Measurements from ENCODE around the gene RWDD3.

RWDD3 gene, protein sequence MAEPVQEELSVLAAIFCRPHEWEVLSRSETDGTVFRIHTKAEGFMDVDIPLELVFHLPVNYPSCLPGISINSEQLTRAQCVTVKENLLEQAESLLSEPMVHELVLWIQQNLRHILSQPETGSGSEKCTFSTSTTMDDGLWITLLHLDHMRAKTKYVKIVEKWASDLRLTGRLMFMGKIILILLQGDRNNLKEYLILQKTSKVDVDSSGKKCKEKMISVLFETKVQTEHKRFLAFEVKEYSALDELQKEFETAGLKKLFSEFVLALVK

DNA sequence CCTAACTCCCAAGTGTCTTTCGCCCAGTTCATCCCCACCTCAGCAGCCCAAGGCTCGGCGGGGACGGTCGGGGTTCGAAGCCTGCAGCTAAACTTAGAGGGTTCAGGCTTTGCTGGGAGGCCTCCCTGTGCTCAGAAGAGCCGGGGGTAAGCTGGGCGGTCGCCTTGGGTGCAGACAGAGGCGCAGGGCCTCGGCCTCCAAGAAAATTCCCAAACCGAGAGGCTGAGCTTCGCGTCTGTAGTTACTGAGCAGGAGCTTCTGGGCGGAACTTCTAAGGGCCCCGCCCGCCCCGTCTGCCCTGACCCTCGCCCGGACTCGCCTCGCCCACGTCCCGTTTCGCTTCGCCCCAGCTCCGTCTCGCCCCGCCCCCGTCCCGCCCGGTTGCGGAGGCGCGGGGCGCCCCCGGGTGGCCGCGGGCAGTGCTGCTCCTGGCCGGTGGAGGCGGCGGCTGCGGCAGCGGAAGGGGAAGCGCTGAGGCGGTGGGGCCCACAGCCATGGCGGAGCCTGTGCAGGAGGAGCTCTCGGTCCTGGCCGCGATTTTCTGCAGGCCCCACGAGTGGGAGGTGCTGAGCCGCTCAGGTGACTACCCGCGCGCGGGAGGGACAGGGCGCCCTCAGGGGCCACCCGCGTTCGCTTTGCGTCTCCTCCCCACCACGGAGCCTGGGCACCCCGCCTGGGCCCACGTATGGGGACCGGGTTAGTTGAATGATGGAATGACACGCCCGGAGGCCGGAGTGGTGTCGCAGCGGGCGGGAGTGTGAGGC lies at the start of gene RWDD3:
Gene RWDD3, plus strand, starts transcription at position 474 of the 764 bp plus-strand sequence. Its CDS starts 21 bp downstream, at position 495.
- DNase-seq, result peak; percentile 83 to 92 (median 88)

DNA sequence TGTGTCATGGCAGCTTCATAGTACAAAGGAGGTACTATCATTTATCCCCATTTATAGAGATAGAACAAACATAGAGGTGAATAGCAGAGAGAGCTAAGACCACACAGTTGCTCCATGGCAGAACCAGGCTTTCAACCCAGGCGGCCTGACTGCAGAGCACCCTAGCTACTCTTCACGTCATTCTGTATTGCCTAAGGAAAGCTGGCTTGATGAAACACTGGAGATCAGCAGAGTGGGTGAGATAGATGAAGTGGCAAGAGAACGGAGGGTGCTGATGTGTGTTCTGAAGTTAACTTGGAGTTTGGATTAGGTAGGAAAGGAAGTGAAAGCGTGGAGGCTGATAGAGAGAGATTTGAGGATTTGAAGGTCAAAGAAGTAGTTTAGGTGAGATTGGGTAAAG lies 47.9 kb upstream of the RWDD3 start:
- no peak for DNase-seq

DNA sequence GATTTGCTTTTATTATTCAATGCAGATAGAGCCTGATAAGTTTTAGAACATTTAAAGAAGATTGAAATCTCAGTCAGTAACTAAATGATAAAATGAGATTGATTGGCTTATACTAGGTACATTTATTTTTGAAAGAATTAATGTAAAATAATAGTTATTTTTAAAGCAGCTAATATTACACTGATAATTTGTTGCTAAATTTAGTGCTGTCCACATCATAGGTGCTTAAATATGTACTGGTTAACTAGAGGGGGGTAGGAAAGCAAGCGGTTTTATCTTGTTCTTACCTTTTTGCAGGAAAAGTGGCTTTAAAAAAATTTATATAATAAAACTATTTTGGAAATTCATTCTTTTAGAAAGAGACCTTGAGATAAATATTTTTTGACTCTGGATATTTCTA lies 40.4 kb upstream of the RWDD3 start:
- DNase-seq, result no peak

DNA sequence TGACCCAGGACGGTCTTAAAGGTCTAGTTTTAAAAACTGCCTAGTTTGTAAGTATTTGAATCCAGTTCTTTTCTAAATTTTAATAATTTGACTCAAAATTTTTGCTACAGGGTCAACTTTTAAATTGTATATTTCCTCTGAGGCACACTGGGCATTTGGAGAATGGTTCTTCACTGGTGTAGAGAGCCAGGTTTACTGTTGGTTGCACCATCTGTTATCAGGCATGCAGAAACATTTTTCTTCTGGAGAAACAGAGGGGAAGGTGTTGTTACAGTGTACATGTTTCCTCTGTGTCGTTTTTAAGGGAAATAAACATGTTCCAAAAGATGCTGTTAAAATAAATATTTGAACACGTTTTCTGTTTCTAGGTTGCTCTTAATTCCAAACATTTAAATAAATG lies 39.0 kb upstream of the RWDD3 start:
- no peak for DNase-seq

DNA sequence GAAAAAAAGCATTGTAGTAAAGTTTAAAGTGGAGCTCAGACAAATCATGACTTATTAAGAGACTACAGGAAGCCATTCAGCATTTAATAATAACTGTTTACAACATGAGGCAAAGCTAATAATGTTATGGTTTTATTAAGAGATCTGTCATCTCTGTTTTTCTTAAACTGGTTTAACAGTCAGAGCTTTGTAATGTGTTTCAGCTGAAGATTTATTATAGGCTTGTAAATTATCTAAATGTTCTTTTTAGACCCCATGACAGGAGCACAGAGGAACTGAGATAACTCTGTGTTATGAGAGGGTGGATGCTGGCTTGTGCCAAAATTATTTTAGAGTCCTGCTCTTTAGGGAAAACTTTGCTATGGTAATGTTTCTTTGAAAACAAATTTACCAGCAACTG lies 38.0 kb upstream of the RWDD3 start:
- DNase-seq, result no peak

DNA sequence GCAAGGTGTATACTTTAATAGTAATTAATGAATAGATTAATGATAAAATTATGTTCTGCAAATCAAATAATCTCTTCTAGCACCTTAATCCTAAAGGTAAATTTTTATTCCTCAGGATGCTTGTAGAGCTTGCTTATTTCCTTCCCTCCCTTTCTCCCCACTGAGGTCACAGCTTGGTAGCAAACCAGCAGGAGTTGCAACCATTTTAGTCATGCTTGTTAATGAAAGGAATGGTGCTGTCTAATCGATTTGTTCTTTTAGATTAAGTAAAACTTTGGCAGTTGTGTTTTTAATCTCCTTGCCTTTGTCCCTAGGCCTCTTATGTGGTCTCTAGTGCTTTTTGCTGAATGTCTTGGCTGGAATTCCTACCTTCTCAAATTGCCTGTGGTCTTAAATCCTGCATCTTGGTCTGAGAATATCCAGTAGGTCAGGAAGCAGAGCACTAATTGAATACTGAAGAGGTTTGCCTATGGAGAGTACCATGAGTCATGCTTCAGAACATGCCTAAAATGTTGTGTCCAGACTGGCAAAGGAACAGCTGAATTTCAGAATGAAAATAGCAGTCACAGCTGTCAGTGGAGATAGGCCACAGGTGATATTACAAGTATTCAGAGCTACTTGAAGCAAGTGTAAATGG lies 36.3 kb upstream of the RWDD3 start:
- DNase-seq, result no peak

DNA sequence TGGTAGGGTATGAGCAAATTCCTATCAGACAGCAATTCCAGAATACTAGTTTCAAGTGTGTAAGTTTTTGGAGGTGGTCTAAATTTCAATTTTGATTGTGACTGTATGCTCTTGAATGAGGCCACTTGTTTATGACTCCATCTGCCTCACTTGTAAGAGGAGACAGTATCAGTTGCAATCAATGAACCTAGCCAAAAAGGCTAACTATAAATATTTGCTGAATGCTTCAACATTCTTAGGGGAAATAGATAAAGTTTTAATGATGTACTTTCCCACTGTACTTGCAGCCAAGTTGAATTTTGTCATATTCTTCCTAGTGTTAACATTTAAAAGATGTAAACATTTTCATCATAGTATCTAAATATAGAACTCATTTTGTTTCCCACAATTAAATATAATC lies 32.1 kb upstream of the RWDD3 start:
- no peak for DNase-seq

DNA sequence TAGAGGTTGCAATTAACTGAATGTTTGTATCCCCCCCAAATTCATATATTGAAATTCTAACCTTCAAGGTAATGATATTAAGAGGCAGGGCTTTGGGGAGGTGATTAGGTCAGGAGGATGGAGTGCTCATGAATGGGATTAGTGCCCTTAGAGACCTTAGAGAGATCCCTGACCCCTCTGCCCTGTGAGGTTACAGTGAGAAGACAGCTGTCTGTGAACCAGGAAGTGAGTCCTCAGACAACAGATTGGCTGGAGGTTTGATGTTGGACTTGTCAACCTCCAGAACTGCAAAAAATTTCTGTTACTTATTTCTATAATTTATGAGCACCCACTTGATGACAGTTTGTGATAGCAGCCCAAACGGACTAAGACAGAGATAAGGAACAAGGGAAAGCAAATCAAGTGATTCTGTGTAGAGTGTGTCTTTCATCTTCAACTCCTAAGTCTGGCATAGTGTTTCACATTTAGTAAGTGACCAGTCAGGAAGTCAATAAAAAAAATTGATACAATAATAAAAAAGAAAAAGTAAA lies 30.0 kb upstream of the RWDD3 start:
- no peak for DNase-seq

DNA sequence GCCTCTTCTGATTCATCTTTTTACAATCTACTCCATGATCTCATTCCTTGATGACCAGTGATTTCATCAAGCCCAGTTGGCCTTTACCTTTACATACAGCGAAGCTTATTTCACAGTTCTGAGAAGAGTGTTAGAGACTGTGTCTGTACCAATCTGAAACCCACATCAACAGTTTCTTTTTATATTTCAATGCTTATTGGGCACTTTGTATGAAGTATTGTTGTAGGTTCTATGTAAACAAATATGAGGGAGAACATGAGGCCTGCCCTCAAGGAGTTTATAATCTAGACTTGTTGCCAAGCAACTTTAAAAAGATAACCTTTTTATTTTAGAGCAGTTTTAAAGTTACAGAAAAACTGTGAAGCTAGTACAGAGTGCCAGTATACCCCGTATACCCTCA lies 27.5 kb upstream of the RWDD3 start:
- DNase-seq, result no peak

DNA sequence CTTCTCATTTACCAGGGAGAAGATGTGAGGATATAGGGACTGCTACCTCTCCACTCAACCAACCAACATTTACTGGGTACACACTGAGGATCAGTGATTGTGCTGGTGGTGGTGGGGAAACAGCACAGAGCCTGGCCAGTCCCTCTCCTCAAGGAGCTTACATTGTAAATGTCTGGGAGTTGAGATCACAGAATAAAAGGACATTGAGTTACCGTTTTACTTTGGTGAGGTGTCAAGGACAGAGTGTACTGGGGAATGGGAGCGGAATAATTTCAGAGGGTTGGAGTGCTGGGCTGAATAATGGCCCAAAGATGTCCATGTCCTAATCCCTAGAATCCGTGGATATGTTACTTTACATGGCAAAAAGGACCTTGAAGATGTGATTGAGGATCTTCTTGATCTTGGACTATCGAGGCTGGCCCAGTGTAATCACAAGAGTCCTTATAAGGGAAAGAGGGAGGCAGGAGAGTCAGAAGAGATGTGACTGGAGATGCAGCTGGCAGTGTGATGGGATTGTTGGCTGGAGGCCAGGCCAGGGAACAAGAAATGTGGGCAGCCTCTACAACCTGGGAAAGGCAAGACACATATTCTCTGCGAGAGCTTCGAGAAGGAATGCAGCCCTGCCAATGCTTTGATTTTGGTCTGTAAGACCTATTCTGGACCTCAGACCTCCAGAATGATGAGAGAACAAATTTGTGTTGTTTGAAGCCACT lies 26.6 kb upstream of the RWDD3 start:
- DNase-seq, result no peak

DNA sequence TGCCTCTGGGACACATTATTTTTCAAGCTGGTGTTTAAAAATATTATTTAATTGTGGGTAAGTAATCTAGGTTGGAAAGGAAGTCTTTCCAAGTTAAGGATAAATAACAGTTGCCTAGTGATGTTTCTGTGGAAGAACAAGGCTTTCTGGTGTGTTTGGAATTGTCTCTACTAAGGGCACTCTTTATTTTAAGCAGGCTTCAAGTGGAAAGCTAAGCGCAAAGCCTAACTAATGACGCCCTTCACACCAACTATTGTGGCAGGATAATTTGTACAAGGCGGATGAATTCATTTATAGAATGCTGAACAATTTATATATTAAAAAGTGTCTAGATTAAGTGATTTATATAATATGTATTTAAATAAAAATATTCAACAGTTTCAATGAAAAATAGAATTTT lies 25.1 kb upstream of the RWDD3 start:
- DNase-seq, result no peak

DNA sequence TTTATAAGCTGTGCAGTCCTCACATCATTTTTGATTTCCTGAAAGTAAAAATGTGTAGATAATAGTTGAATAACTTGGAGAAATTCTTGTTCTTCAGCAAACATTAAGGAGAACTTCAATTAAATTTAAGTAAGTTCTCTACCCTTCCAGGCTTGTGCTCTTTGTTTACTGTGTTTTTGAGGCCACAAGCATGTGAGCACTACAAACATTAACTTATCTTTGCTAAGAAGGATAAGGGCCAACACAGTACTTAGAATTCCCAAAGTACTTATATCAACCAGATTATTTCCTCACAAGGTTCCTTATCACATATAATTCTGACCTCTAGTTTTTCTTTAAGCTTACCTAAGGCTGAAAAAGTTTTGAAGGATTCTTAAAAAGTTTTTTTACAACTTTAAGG lies 24.7 kb upstream of the RWDD3 start:
- no peak for DNase-seq

DNA sequence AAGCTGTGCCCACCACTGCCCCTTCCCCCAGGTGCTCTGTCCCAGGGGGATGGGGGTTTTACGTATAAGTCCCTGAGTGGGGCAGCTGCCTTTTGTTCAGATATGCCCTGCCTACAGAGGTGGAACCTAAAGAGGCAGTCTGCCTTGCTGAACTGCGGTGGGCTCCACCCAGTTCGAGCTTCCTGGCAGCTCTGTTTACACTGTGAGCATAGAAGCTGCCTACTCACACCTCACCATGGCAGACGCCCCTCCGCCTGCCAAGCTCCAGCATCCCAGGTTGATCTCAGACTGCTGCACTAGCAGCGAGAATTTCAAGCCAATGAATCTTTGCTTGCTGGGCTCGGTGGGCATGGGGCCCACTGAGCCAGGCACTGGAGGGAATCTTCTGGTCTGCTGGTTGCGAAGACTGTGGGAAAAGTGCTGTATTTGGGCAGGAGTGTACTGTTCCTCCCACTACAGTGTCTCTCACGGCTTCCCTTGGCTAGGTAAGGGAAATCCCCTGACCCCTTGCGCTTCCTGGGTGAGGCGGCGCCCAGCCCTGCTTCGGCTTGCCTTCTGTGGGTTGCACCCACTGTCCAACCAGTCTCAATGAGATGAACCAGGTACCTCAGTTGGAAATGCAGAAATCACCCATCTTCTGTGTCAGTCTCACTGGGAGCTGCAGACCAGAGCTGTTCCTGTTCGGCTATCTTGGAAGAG lies 17.6 kb upstream of the RWDD3 start:
- peak in 1 of 4 experiments; percentile 30 for DNase-seq

DNA sequence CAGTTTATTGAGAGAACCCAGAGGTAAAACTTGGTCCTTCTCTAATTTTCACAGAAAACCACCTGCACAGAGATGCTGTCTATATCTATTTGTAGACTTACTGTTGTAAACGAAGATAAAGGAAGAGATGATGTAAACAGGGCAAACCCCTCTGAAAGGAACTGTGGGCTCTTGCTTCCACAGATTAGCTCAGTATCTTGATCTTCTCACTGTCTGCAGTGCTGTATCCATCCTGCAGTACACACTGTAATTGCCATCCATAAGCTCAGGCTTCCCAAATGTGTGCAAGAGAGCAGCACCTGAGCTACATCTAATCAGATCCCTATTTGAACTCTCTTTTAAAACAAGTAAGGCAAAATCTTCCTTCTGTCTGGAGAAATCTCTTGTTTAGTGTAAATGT lies 16.6 kb upstream of the RWDD3 start:
- DNase-seq, result no peak

DNA sequence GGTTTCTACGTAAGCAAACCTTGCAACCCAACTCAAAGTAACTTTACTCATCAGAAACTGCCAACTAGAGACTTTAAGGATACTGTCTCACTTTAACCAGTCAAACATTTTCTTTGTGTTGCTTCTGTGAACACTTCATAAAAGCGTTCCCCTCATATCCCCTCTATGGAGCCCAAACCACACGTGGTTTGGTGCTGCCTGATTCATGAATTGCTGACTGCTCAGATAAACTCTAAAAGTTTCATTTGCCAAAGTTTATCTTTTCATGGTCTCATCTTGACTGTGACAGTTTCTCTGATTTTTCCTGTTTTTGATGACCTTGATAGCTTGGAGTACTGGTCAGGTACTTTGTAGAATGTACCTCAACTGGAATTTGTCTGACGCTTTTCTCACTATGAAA lies 14.6 kb upstream of the RWDD3 start:
- no peak for DNase-seq

DNA sequence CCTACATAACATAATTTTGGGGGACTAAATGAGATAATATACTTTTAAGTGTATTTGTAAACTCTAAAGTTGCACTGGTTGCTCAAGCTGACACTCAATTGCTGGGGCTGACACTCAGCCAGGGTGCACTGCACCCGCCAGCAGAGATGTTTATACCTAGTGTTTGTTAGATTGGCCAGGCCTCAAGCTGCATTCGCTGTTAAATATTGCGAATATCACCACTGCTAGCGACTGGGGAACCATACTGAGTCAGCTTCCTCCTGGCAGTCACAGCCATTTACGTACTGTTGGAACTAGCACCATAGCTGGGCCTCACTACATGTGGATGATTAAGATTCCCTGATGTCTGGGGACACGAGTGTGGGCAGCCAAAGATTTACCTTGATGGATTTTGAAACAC lies 12.7 kb upstream of the RWDD3 start:
- DNase-seq, result no peak

DNA sequence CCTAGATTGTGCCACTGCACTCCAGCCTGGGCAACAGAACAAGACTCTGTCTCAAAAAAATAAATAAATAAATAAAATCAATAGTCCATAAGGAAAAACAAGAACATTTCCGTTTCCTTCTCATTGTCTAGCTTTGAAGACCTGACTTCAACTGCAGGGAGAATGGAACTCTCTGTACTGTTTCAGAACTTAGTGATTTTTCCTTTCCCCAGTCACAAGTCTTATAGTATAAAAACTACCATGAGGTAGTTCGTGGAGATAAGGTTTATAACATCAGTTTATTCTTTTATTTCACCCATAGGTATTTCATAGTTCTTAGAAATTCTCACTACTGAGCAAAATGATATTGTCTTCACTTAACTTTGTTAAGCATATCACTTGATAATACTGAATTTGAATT lies 11.4 kb upstream of the RWDD3 start:
- no peak for DNase-seq

DNA sequence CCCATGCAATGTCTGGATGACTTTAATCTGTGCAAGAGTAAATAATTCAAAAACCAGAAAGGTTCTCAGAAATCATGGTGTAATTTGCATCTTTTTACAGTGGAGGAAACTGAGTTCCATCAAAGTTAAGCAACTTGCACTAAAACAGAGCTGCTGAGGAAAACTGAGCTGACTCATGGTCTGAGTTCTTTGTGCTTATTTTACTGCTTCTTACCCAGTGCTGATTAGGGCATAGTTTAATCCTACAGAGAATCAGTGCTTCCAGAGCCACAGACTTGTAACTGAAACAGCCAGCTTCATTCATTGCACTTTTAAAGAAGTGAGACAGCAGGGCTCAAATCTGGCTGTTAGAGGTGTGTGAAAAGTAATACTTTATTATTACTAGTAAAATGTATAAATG lies 10.9 kb upstream of the RWDD3 start:
- no peak for DNase-seq

DNA sequence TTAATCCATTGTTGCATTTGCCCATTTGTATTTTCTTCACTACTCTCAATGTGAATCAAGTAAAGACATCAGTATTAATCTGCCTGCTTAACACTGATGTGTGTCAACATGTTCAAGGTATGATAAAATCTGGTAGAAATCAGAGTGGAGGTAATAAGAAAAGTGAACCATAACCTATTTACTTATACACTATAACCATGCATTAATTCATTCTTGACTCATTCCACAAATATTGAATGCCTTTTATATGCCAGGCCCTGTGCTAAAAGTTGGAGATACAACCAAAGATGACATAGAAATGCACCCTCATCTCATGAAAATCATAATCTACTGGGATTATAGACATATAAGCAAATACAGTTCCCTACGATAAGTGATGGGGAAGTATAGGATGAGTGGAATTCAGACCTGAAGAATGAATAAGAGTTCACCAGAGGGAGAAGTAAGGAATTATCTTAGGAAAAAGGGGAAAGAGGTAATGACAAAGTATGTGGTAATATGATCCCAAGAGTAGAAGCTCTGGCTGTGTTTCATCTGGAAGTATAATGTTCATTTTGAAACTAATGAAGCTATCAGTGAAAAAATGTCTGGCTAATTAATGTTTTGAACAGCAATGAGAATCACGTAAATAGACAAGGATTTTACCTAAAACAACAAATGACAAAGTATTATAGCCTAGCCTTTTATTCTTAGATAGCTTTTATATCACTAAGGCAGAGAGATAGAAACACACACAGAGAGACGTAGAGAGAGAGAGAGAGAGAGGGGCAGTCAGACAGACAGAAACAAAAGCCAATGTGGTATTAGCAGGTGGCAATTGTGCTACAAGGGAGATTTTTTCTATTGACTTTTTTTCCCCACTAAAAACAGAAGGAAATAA lies 7.0 kb upstream of the RWDD3 start:
- no peak for DNase-seq

DNA sequence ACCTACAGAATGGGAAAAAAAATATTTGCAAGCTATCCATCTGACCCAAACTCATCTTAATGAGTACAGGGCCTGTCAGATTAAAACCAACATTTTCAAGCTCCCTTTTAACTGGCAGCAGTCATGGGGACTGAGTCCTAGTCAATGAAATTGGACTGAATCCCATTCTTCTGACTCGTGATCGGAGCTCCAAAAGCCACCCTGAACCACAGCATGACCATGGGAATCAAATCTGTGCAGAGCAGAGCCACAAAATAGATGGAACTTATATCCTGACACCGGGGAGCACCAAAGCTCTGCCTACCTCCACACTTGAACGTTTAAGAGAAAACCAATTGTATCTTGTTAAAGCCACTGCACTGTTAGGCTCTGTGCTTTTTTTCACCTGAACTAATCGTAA lies 5.0 kb upstream of the RWDD3 start:
- DNase-seq, result no peak

DNA sequence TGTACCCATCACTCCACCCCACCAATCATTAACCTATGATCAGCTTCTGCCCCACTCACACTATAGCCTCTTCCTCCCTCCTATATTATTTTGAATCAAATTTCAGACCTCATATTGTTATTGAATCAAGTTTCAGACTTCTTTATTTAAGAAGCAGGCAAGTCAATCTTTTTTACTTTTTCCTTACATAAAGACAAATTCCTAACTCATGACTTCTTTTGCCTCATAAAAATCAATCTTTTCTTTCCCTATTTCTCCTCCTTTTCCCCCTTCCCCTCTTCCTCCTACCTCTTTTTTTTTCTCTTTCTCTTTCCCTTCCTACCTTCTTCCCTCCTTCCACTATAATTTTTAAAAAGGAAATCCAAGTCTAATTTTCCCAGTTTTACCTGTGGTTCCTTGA lies 4.3 kb upstream of the RWDD3 start:
- DNase-seq, result no peak

DNA sequence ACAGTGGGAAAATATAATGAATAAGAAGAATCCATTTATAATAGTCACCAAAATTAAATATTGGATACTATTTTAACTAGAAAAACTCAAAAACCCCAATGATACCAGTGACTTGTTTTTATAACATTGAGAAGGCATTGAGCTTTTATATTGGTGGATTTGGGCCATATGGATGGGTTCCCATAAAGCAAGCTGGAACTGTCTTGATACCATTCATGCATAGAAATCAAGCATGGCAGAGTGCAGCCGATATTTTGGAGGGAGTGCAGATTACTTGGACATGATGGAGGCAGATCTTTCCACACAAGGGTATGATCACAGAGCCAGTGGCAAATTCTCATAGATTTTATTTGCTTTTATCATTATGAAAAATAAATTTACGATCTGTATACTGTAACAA lies 3.8 kb upstream of the RWDD3 start:
- no peak for DNase-seq

Data from activated CD4-positive, CD25-positive, alpha-beta regulatory T cell (primary cell).